ENCODE measurements around the gene KCNJ6.

KCNJ6 gene

DNA sequence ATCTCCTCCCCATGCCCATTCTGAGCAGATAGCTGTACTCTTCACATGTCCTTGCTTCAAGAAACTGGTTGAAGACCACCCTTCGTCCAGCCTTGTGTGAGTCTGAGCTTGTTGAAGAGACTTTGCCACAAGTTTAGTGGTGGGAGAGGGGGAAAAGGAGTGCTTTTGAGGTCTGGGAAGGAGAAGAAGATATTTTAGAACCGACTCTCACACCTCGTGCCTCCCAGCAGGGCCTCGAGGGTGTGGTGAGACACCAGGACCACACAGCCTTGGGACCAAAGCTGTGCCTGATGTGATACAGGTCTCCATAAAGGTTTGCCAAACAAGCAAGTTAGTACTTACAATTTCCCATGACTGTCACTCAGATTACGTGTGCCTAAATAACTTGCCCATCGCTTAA lies 347.8 kb downstream of the KCNJ6 start:
- no peak for DNase-seq (ENCODE audit: low read depth in 2 of 2)

GRCh38 chr21:37566790-37567615 lies 349.3 kb downstream of the KCNJ6 start:
- DNase-seq (ENCODE audit: low read depth in 2 of 2), result no peak

DNA sequence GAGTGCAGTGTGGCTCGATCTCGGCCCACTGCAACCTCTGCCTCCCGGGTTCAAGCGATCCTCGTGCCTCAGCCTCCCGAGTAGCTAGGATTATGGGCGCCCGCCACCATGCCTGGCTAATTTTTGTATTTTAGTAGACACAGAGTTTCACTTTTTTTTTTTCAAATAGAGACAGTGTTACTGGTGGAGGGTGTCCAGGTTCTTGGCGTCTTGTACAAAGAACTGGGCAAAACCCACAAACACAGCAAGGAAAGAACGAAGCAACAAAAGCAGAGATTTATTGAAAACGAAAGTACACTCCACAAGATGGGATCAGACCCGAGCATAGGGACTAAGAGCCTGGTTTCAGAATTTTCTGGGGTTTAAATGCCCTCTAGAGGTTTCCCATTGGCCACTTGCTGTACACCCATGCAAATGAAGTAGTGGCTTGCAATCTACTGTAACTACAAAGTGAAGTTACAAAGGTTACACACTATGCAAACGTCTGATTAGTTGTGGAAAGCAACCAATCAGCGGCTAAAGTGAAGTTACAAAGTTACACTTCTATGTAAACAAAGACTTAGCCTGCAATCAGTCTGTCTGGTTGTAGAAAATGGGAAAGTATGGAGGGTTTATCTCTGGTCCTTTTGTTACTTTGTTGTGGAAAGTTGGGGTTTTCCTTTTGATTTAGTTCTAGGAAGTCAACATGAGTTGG lies 350.6 kb downstream of the KCNJ6 start:
- DNase-seq (ENCODE audit: low read depth in 2 of 2), result no peak

DNA sequence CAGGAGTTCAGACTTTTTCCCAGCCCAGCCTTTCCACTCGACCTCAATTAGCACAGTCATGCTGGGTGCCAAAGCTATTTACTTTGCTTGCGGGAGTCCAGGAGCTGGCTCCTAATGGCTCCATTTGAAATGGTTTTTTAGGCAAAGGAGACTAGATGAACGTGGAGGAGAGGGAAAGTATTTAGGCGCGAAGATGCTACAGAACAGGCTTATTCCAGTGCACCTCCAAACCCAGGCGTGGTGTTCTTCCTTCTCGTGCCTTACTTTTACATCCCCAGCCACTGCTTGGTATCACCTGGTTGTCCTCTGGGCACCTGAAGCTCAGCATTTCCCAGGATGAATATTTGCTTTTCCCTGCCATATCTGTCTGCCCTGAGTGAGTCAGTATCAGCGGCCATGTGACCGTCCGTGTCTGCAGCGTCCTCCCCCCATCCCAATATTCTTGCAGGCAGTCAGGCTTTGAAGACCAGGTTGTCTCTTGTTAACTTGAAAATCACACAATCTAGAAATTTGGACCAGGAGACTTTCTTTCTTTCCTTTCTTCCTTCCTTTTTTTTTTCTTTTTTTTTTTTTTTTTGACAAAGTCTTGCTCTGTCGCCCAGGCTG lies 351.2 kb downstream of the KCNJ6 start:
- no peak for DNase-seq (ENCODE audit: low read depth in 2 of 2)

GRCh38 chr21:37564341-37564923 lies 351.8 kb downstream of the KCNJ6 start:
- DNase-seq (ENCODE audit: low read depth in 2 of 2), result peak; percentile 77 to 80

DNA sequence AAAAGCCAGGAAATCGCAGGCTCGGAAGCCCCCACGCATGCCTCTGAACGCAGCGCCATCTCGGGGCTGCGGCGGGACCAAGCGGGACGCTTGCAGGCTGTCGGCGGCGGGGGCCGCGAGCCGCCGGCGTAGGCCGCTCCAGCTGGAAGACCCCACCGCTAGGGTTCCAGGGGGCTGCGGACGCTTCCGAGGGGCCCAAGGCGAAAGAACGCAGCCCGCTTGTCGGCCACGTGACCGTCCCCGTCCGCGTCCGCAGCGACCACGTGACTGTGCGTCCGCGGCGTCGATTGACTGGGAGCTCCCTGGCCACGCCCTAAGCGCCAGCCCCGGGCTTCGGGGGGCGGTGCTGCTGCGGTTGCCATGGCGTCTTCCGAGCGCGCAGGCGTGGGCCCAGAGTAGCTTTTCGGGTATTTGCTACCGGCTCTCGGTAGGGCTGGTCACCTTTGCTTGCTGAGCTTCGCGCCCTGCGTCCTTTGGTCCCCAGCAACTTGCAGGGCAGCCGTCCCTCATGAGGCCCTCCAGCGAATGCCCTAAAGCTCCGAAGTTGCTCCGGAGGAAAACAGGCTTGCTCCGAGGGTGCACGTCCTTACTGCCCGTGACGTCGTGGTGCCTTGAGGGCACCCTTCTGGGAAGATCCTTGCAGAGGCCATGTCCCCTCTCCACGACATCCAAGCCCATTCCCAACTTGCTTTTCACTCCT lies 352.5 kb downstream of the KCNJ6 start:
- peak; percentile 84 for DNase-seq (ENCODE audit: low read depth in 2 of 2)

GRCh38 chr21:37562920-37563640 lies 353.2 kb downstream of the KCNJ6 start:
- DNase-seq (ENCODE audit: low read depth in 2 of 2), result no peak

DNA sequence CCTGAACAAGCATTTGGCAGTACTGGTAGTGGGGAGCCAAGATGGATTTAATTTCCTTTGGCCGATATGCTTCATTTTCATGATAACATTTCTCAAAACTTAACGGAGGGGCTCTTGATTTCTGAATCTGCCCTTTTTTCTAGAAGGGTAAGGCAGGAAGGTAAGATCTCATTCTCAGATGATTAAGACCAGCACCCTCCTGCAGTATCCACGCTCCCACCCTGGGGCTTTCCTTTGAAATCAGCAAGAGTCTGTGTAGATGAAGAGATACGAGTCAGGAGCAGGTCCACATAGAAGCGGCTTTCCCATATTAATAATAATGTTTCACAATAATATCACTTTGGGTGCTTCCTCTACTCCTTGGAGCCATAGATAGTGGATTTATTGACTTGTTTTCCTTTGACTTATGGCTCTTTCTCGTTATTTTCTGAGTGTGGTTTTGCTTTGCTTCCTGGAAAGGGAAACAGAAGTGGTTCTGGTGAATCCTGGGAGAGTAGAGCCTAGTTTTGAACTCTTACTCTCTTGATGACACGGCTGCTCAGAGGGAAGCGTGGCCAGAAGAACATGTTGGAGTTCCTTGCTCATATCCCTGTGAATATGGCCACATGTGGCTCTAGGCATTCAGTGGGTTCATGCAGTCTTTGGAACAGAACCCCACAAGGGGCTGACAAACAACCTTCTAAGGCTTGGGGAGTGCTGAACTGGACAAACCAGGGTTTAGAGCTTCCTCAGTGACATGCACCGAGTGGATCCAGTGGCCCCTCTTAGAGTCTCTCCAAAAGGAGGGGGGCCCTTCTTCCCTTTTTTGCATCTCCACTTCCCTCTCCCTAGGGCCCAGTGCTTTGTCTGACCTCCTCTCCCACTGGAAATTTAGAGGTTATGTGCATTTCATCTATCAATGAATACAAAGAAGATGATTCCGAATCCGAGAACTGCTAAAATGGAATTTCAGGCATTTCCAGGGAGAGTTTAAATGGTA lies 354.0 kb downstream of the KCNJ6 start:
- no peak for DNase-seq (ENCODE audit: low read depth in 2 of 2)

- no peak for DNase-seq (ENCODE audit: low read depth in 2 of 2)
These were observed 354.8 kb downstream of the KCNJ6 start for GRCh38 chr21:37561506-37561905.

DNA sequence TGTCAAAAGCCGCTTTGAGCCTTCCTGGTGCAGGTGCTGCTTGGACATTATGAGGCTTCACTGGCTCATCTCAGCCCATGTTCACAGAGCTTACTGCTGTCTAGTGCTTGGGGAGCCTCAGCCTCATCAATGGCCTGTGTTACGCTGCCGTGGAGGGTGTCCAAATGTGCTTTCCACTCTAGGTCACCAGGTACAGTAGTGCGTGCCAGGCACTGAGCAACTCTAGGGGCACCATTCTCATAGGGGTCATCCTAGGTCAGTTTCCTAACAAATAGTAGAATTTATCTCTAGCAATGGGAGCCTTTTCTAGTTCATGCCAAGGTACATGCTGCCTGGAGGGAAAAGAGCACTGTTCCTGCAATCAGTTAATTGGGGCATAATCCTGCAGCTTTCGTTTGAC lies 355.9 kb downstream of the KCNJ6 start:
- no peak for DNase-seq (ENCODE audit: low read depth in 2 of 2)

DNA sequence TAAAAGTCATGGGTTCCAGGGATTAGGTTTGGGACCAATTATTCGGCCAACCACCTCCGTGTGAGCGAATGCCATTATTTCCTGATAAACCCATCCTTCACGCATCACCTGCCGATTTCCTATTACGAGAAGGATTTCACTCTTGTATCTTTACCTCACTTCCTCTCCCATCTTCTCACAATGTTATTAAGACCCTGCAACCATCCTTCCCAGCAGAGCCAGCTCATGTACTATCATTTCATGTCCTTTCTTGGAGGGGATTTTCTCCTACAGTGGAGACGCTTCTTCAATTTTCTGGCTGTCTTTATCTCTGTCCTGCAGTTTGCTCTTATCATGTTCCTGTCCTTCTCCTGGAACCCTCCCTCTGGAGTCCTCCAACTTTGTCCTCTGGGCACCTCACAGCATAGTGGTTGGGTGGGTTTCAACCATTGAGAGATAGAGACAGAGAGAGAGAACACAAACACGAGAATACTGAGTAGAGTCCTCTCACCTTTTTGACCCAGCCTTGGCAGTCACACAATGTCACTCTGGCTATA lies 357.5 kb downstream of the KCNJ6 start:
- DNase-seq (ENCODE audit: low read depth in 2 of 2), result no peak

Data from stimulated activated CD8-positive, alpha-beta memory T cell treated with anti-CD3 and anti-CD28 coated beads, Interleukin-2, amount 100 ng/mL, for 1 hour (primary cell).